HG03575 (cell line): ENCODE results near the gene CACFD1.

Source experiments
- ATAC-seq: cut with Tn5 transposase; IDR thresholded peaks from one replicate; pipeline ENCODE4 v1.9.1; 2021; ENCODE audit not compliant: unreplicated experiment, insufficient number of reproducible peaks, low FRiP score; ENCODE audit errors: extremely low read depth

Gene CACFD1

GRCh38 chr9:133459476-133460404 lies at the start of gene CACFD1:
Gene CACFD1, plus strand, starts transcription at chr9:133459978. Its CDS starts 89 bp downstream, at chr9:133460067.
- no peak for ATAC-seq

GRCh38 chr9:133415170-133415569 lies 44.6 kb upstream of the CACFD1 start:
- no peak for ATAC-seq

DNA sequence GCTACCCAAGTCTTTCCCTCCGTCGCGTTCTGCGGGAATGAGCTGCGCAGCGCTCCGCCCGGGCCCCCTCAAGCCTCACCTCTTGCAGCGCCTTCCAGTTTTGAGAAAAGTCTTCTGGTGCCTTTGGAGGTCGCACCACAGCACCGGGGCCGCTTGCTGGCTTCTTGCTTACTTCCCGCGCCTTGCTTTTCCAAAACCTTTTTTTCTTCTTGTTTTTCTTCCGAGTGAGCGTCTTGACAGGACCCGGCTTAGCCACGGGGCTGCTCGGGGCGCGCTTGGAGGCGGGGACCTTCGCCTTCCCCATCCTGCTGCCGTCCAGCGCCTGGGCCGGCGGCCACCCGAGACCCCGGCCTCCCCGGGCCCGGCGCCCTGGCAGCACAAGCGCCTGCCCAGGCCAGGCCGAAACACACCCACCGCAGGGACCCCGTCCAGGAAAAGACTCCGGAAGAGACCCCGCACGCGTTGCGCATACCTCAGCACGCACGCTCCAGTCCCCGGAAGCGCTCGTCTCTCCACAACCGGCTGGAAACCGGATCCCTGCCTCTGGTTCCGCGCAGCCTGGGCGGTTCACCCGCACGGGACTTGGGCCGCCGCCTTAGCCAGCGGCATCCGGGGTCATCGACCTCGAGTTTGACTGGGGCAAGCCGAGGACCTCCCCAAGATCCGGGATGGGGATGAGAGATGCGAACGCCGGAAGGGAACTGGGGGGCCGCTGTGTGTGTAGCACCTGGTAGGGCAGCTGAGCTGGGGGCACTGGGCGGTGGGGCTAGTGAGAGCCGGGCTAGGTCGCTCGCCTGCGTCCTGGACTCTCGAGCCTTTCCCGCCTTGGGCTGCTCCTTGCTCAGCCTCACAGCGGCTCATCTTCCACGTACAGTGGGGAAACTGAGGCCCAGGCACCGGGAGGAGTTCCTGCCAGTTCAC lies 42.0 kb upstream of the CACFD1 start, which contains the start of gene REXO4:
REXO4 (minus strand) TSS at position 470 of the 921 bp plus-strand sequence; CDS start at position 304, 166 bp downstream.
- ATAC-seq, result no peak

DNA sequence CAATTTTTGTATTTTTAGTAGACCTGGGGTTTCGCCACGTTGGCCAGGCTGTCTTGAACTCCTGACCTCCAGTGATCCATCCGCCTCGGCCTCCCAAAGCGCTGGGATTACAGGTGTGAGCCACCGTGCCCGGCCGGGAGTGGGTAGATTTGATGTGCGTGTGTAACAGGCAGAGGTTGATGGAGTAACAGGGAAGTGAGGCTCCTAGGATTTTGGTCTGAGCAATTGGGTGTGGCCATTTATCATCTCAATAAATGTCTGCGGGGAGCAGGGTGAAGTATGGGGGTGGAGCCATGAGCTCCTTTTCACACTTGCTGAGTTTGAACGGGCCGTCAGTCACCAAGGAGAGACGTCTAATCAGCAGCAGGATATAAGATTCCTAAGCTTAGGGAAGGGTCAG lies 40.8 kb upstream of the CACFD1 start:
- ATAC-seq, result no peak

- ATAC-seq, result no peak
Measured at GRCh38 chr9:133420392-133420827, 39.4 kb upstream of the CACFD1 start.

GRCh38 chr9:133421615-133422542 lies 37.9 kb upstream of the CACFD1 start, which contains the start of gene ADAMTS13:
Gene ADAMTS13, plus strand, starts transcription at chr9:133422367. Its CDS starts 77 bp downstream, at chr9:133422444.
- ATAC-seq, result no peak

DNA sequence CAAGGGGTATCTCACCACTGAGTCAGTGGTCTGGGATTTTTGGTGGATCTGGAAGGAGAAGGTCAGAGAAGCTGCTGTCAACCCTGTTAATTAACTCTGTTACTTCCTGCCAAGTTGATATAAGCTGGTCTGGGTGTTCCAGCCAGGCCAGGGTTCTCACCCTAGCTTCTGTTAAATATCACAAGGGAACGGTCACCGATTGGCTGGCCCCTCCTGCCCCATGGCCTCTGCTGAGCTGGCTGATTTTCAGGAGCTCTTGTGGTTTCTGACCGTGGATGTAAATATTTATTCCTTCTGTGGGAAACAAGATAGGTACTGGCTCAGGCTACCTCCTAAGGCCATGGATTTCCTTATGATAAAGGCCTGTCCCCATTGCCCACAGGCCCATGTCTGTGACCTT lies 36.6 kb upstream of the CACFD1 start:
- no peak for ATAC-seq

DNA sequence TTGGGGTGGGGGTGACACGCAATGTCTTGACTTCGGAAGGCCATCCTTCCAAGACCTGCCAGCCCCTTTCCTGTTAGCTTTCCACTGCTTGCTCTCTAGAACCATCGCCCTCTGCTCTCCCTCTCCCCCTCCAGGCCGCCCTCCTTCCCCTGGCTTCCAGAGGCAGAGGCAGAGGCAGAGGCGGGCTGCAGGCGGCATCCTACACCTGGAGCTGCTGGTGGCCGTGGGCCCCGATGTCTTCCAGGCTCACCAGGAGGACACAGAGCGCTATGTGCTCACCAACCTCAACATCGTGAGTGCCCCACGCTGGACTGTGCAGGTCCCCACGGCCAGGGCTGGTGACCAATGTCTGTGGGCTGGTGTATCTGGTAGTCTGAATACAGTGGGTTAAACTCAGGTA lies 35.6 kb upstream of the CACFD1 start:
- ATAC-seq, result no peak

DNA sequence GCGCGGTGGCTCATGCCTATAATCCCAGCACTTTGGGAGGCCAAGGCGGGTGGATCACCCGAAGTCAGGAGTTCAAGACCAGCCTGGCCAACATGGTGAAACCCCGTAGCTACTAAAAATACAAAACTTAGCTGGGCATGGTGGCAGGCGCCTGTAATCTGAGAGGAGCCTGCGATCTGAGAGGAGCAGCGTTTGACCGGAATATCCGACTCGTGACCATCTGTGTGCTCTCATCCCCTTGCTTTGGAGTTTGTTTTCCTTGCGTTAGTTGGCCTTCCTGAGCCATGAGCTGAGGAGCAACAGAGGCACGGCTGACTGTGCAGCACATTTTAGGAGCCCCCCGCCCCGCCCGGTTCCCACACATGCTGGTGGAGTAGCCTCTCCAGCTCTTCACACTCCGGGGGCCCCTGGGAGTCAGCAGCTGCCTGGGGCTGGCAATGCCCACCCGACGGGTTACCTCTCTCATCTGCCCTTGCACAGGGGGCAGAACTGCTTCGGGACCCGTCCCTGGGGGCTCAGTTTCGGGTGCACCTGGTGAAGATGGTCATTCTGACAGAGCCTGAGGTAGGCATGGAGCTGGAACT lies 34.6 kb upstream of the CACFD1 start:
- ATAC-seq, result no peak

- ATAC-seq, result no peak
Measured at GRCh38 chr9:133426011-133426410, 33.8 kb upstream of the CACFD1 start.

GRCh38 chr9:133427658-133428348 lies 32.0 kb upstream of the CACFD1 start:
- no peak for ATAC-seq

DNA sequence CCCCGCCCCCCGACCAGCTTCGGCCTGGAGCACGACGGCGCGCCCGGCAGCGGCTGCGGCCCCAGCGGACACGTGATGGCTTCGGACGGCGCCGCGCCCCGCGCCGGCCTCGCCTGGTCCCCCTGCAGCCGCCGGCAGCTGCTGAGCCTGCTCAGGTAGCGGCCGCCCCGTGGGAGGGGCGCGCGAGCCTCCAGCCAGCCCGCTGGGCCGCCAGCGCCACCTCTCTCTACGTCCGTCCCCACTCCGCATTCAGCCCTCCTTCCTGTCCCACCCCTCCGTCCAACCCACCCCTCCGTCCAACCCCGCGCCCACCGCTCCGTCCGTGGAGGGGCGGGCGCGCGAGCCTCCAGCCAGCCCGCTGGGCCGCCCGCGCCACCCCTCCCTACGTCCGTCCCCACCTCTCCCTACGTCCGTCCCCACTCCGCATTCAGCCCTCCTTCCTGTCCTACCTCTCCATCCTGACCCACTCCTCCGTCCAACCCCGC lies 31.1 kb upstream of the CACFD1 start:
- ATAC-seq, result no peak

GRCh38 chr9:133429214-133429613 lies 30.6 kb upstream of the CACFD1 start:
- no peak for ATAC-seq

DNA sequence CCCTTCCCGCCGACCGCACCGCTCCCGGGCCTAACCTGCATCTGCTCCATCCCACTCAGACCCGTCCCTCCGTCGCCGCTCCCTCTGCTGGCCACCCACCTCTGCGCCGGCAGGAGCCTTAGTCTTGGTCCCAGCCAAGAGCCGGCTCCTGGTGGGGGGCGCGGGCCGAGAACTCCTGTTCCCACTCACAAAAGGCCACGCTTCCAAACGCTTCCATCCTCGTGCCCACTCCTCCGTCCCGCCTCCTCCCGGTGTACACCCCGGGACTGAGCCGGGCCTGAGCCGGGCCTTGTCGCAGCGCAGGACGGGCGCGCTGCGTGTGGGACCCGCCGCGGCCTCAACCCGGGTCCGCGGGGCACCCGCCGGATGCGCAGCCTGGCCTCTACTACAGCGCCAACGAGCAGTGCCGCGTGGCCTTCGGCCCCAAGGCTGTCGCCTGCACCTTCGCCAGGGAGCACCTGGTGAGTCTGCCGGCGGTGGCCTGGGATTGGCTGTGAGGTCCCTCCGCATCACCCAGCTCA lies 30.1 kb upstream of the CACFD1 start:
- no peak for ATAC-seq

DNA sequence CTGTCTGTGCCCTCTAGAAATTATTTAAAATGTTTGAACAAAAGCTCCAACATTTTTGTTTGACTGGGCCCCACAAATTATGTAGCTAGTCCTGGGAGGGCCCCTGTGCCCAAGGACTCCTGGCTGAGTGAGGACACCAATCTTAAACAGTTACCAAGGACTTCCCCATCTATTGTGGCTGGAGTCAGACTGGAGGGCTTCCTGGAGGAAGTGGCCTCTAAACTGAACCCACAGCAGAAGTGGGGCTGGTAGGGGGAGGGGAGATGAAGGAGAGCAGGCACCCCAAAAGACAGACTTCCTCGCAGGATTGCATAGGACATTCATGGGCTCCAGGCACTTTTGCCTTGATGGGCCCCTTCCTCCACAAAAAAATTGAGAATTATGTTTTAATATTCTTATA lies 29.5 kb upstream of the CACFD1 start:
- no peak for ATAC-seq

DNA sequence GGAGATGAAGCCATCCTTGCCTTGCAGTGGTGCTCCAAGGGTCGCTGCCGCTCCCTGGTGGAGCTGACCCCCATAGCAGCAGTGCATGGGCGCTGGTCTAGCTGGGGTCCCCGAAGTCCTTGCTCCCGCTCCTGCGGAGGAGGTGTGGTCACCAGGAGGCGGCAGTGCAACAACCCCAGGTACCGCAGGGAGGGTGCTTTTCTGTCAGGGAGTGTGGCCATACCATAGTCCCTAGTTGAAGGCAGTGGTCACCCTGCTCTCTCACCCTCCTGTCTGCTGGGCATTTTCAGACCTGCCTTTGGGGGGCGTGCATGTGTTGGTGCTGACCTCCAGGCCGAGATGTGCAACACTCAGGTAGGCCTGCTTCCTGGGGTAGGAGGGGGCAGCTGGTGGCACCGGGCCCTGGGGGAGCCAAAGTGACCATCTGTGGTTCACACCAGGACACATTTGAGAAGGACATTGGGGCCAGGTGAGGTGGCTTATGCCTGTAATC lies 26.4 kb upstream of the CACFD1 start:
- no peak for ATAC-seq

DNA sequence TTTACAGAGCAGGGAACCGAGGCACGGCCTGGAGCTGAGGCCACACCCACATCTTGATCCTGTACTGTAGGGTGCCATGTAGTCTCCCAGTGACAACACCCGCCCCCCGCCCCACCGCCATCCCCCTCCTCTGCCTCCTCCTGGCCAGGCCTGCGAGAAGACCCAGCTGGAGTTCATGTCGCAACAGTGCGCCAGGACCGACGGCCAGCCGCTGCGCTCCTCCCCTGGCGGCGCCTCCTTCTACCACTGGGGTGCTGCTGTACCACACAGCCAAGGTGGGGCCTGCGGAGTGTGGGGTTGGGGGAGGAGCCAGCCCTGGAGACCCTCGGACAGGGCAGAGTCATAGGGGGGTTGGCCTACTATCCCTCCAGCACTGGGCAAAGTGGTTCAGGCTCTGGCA lies 23.1 kb upstream of the CACFD1 start:
- no peak for ATAC-seq
